Lung (tissue), 12 donors: ENCODE results near the gene RTKN2. TPM values are rescaled to one million over a fixed set of nuclear protein-coding genes. Genes with fewer than 3 reads are reported as not detected.

Experiments used
- ATAC-seq: fragments of 200-7000 bp; cut with Tn5 transposase; one replicate; pipeline ENCODE4 v1.9.1; 2020; ENCODE audit warnings: moderate number of reproducible peaks; ENCODE audit not compliant: insufficient read depth, low FRiP score
- DNase-seq, 3 donors: peaks; one replicate each; pipeline ENCODE4 v3.0.0-alpha.2; 2013 to 2017
- H3K27ac ChIP-seq, 2 donors: one replicate each; pipeline ENCODE4 v1.5.1; 2013; ENCODE audit warnings: mild to moderate bottlenecking in 2 of 2, moderate library complexity in 2 of 2, control low read depth in 1 of 2, inconsistent platforms in 1 of 2, low read depth in 1 of 2, low read length in 1 of 2
- H3K27me3 ChIP-seq, 3 donors: one replicate each; pipeline ENCODE4 v1.5.1; 2013; ENCODE audit warnings: low read length in 2 of 3; ENCODE audit not compliant: control insufficient read depth in 3 of 3, insufficient read depth in 3 of 3
- H3K36me3 ChIP-seq, 4 donors: one replicate each; pipeline ENCODE4 v1.5.1; 2013; ENCODE audit warnings: low read length in 4 of 4, mild to moderate bottlenecking in 1 of 4, moderate library complexity in 1 of 4; ENCODE audit not compliant: control insufficient read depth in 4 of 4, insufficient read depth in 4 of 4
- H3K4me1 ChIP-seq, 5 donors: one replicate each; pipeline ENCODE4 v1.5.1; 2013; ENCODE audit warnings: low read length in 5 of 5, mild to moderate bottlenecking in 2 of 5, moderate library complexity in 1 of 5; ENCODE audit not compliant: control insufficient read depth in 5 of 5, insufficient read depth in 5 of 5
- H3K4me3 ChIP-seq: one replicate; pipeline ENCODE4 v1.5.1; 2013; ENCODE audit warnings: mild to moderate bottlenecking, control low read depth, moderate library complexity
- H3K9ac ChIP-seq, 2 donors: one replicate each; pipeline ENCODE4 v1.5.1; 2013; ENCODE audit warnings: low read length in 2 of 2, control low read depth in 1 of 2; ENCODE audit not compliant: insufficient read depth in 1 of 2
- H3K9me3 ChIP-seq, 4 donors: one replicate each; pipeline ENCODE4 v1.5.1; 2013; ENCODE audit warnings: low read length in 3 of 4, mild to moderate bottlenecking in 1 of 4, moderate library complexity in 1 of 4; ENCODE audit not compliant: control insufficient read depth in 4 of 4, insufficient read depth in 3 of 4
- WGBS, 2 donors: extraction: QIAGEN DNeasy Blood & Tissue Kit; methylation state at CpG; one replicate each; pipeline ENCODE4 v1.1.7; 2013; 5-methylcytosine and 5-hydroxymethylcytosine counted together
- polyA plus RNA-seq, 2 donors: library from polyadenylated mRNA; stranded (reverse); fragments of 200-250 nt; gene quantifications; one replicate each; pipeline ENCODE4 v1.2.1, GENCODE V29; 2013
- total RNA-seq, 2 donors: library from RNA; depleted of rRNA in 1 of 2; stranded (reverse); fragments of >200 nt in 1 of 2; gene quantifications; one replicate each; pipeline ENCODE4 v1.2.1, GENCODE V29; 2014 to 2021
- TF ChIP-seq, protein P1 (sequence below): IDR thresholded peaks from 2 replicates; pipeline ENCODE4 v1.5.1; 2012; ENCODE audit warnings: mild to moderate bottlenecking; ENCODE audit errors: control extremely low read depth, extremely low read depth
- donor health status: control.
- donor health status: control.
- donor health status: Bipolar disorder and iron deficiency.
- donor health status: healthy.
- donor health status: DM: yes; HTN: yes; CAD: no.

The RTKN2 gene
- total and polyA plus RNA-seq, 4 donors = 3.7 to 34.7 (median 16.8) TPM

DNA sequence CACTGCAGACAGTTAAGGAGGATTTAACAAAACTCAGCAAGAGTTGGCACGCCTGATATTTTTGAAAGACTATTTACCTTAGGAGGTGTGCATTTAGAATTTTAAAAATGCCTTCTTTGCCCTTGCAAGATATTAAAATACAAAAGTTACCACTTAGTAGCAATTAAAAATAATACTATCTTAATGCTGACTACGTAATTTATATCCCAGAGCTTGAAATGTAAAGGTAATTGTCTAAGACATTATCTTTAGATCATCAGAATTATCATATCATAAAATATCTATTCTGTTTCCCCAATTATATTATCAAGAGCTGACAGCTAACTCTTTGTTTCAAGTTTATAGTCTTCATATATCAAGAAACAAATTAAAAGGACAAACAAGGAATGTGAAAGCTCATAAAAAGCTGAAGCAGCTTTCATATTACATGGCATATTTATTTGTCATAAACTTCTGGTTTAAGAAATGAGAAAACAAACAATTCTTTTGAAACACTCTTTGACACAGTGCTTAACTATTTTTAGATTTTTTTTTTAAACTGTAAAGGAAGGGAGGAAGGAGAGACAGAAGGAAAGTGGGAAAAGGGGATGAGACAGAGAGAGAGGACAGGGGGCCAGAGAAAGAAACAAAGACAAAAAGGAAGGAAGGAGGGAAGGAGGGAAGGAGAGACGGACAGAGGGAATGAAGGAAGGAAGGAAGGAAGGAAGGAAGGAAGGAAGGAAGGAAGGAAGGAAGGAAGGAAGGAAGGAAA lies 73.5 kb downstream of the RTKN2 start:
- Histone ChIP-seq H3K9ac (no peak overlapping the region), H3K27ac (no peak overlapping the region), H3K4me3 (no peak overlapping the region), H3K27me3 (no peaks in the 10 kb centered on the region), H3K4me1 (no peaks in the 10 kb centered on the region), H3K36me3 (peaks cover 0 to 3% (median 0%) of the 10 kb centered on the region in 4 donors), H3K9me3 (no peaks in the 10 kb centered on the region)
- 73 to 74% methylated on average over 3 of the region's 3 CpGs for WGBS, 2 donors
- DNase-seq (no peak), ATAC-seq (no peak)
- TF ChIP-seq, protein P1, sequence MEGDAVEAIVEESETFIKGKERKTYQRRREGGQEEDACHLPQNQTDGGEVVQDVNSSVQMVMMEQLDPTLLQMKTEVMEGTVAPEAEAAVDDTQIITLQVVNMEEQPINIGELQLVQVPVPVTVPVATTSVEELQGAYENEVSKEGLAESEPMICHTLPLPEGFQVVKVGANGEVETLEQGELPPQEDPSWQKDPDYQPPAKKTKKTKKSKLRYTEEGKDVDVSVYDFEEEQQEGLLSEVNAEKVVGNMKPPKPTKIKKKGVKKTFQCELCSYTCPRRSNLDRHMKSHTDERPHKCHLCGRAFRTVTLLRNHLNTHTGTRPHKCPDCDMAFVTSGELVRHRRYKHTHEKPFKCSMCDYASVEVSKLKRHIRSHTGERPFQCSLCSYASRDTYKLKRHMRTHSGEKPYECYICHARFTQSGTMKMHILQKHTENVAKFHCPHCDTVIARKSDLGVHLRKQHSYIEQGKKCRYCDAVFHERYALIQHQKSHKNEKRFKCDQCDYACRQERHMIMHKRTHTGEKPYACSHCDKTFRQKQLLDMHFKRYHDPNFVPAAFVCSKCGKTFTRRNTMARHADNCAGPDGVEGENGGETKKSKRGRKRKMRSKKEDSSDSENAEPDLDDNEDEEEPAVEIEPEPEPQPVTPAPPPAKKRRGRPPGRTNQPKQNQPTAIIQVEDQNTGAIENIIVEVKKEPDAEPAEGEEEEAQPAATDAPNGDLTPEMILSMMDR = no peak

DNA sequence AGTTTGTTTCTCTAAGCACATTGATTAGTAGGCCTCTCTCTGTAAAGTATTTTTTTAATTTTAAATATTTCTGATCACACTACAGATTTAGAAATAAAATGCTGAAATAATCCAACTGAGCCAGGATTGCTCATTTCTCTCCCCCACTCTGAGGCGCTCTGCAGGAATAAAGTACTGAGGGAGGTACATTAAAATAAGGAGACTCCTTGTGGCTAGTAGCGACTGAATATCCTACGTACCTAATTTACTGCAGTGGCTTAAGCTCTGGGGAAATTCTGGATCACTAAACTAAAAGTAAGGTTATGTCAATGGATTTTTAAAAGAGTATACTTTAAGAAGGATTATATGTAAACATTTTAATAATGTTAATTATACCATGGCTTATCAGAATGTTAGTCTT lies 75.2 kb downstream of the RTKN2 start:
- TF ChIP-seq, protein P1 = no peak
- Histone ChIP-seq H3K27ac (no peak overlapping the region), H3K9ac (no peak overlapping the region), H3K4me1 (no peaks in the 10 kb centered on the region), H3K36me3 (peaks cover 0 to 3% (median 0%) of the 10 kb centered on the region in 4 donors), H3K27me3 (no peaks in the 10 kb centered on the region), H3K4me3 (no peak overlapping the region), H3K9me3 (no peaks in the 10 kb centered on the region)
- ATAC-seq = no peak
- DNase-seq = no peak
- 95 to 97% methylated on average over 3 of the region's 3 CpGs for WGBS, 2 donors

DNA sequence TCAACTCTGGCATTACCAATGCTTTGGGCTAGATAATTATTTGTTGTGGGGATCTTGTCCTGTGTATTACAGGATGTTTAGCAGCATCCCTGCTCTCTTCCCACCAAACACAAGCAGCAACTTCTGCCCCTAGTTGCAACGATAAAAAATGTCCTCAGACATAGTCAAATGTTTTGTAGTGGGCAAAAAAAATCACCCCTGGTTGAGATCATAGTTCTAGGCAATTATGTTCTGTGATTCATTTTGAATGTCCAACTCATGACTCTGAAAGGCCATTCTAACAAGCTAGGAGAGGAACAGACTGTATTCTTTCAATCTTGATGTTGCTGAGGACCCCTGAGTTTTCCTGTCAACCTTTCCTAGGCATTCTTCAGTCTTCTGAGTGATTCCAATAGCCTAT lies 79.5 kb downstream of the RTKN2 start:
- 91 to 92% methylated on average over 1 of the region's 1 CpG for WGBS, 2 donors
- Histone ChIP-seq H3K27me3 (no peaks in the 10 kb centered on the region), H3K4me3 (no peak overlapping the region), H3K9ac (no peak overlapping the region), H3K27ac (no peak overlapping the region), H3K4me1 (peaks cover 0 to 17% (median 0%) of the 10 kb centered on the region in 5 donors), H3K36me3 (no peaks in the 10 kb centered on the region), H3K9me3 (no peaks in the 10 kb centered on the region)
- TF ChIP-seq, protein P1 = no peak
- ATAC-seq = no peak
- DNase-seq = no peak
